GM19438 (cell line): Measurements from ENCODE around the gene MIA.
"Not testable (repeated sequence)": the region's sequence is repeated elsewhere in the genome, so short reads cannot be mapped to it uniquely, and the experiment has no call there.

Source experiments
- ATAC-seq: cut with Tn5 transposase; IDR thresholded peaks from one replicate; pipeline ENCODE4 v1.9.1; 2021; ENCODE audit warnings: low read depth; ENCODE audit not compliant: unreplicated experiment

The MIA gene

DNA sequence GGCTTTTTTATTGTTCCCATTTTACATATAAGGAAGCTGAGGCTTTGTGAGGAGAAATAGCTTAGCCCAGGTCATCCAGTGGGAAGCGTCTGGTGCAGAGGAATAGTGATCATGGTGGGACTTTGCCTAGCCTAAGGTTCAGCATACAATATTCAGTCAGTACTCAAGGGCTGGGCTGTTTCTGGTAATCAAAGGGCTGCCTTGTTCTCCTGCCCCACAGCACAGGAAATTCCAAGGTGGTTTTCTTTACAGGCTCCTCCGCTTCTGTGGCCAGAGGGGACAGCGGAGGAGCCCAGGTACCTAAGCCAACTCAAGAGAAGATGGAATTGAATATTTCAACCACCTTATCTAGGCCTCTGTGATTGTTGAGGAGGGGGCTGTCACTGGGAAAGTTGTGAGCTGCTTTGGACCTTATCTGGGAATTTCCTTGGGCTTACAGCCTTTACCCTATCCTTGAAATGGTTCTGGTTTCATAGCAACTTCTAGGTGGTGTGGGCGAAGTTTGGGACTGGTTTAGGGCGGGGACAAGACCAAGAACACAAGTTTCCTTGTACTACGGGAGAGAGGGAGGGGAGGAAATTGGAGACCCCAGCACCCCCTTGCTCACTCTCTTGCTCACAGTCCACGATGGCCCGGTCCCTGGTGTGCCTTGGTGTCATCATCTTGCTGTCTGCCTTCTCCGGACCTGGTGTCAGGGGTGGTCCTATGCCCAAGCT, at the start of gene MIA:
Gene MIA, plus strand, starts transcription at position 606 of the 716 bp plus-strand sequence. Its CDS starts 22 bp downstream, at position 628.
- no peak for ATAC-seq

DNA sequence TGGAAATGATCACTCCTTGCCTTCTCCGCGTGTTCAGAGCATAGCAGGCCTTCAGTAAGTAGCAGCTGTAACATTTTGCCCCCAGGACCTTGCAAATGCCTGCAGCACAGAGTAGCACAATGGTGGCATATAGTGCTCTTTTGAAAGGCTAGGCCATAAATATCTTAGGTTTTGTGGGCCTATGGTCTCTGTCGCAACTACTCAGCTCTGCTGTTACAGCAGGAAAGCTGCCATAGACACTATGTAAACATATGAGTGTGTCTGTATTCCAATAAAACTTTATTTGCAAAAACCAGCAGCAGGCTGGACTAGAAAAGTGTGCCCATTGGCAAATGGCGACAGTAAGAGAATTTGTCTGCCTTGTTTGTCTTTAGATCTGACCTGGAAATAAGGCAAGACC, 49.0 kb upstream of the MIA start:
- no peak for ATAC-seq

DNA sequence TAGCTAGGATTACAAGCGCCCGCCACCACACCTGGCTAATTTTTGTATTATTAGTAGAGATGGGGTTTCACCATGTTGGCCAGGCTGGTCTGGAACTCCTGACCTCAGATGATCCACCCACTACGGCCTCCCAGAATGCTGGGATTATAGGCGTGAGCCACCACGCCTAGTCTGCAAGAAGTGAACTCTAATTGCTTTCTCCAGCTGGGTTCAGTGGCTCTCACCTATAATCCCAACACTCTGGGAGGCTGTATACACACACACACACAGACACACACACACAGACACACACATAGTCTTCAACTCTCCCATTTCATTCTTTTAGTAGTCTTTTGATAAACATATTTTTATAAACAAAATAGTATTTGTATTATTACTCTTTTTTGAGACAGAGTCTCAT, 45.3 kb upstream of the MIA start:
- not testable (repeated sequence) for ATAC-seq

DNA sequence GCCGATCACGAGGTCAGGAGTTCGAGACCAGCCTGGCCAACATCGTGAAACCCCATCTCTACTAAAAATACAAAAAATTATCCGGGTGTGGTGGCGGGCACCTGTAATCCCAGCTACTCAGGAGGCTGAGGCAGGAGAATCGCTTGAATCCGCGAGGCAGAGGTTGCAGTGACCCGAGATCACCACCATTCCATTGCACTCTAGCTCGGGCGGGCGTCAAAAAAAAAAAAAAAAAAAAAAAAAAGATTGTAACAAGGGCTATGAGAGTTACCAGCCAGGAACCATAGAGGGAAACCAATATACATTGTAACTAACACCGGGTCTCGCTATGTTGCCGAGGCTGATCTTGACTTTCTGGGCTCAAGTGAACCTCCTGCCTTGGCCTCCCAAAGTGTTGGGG, 43.0 kb upstream of the MIA start:
- not testable (repeated sequence) for ATAC-seq

DNA sequence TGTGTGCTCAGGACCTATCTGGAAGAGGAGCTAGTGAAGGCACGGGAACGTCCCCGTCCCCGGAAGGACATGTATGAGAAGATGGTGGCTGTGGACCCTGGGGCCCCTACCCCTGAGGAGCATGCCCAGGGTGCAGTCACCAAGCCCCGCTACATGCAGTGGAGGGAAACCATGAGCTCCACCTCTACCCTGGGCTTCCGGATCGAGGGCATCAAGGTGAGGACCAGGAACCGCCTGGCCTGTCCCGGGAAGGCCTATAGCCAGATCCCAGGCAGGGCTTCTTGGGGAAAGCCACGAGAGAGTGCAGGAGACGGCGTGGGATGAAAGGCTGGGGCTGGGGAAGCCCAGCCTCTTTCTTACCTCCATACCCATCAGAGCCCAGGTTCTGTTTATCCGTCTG, 42.2 kb upstream of the MIA start:
- no peak for ATAC-seq

DNA sequence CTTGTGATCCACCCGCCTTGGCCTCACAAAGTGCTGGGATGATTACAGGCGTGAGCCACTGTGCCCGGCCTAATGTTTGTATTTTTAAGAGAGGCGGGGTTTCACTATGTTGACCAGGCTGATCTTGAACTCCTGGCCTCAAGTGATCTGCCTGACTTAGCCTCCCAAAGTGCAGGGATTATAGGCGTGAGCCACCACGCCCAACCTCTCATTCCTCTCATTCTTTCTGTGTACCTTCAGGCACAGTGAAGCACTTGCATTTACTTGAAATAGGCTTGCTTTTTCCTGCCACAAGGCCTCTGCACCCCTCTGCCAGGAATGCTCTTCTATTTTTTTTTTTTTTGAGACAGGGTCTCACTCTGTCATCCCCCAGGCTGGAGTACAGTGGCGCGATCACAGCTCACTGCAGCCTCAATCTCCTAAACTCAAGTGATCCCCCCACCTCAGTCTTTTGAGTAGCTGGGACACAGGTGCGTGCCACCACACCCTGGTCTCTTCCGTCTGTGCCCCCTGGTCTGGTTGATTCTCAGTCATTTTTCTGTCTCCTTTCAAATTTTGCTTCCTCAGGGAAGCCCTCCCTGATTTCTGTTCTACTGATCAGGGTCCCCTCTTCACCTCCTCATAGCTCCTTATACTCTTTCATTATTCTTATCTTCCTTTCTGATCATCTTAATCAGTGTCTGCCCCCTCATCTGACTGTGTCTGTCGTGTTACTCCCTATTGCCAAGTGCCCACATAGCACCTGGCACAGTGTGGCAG, 40.1 kb upstream of the MIA start:
- no peak for ATAC-seq

DNA sequence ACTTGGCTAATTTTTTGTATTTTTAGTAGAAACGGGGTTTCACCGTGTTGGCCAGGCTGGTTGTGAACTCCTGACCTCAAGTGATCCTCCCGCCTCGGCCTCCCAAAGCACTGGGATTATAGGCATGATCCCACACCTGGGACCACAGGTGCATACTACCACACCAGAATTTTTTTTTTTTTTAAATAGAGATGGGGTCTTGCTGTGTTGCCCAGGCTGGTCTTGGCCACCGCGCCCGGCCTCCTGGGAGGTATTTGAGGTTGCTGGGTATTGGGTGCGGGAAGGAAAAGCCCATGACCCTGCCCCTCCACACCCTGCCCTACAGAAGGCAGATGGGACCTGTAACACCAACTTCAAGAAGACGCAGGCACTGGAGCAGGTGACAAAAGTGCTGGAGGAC, 38.7 kb upstream of the MIA start:
- ATAC-seq = no peak

DNA sequence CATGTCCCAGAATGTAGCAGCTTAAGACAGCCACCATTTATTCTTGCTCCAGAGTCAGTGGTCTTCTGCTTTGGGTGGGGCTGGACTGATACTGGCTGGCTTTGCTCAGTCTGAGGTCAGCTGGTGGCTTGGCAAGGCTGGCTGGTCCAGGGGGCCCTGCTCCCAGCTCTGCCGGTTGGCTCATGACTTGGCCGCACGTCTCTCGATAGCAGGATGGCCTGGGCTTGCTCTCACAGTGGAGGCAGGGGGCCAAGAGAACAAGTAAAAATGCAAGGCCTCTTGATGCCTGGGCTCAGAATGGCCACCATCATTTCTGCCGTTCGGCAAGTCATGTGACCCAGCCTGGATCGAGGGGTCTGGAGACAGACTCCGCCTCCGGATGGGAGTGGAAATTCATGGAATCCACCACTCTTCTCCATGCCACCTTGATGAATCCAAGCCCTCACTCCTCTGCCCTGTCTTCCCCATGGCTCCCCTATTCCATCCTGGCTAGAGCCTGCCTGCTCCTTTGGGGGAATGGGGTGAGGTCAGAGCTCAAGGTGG, 38.1 kb upstream of the MIA start:
- no peak for ATAC-seq

DNA sequence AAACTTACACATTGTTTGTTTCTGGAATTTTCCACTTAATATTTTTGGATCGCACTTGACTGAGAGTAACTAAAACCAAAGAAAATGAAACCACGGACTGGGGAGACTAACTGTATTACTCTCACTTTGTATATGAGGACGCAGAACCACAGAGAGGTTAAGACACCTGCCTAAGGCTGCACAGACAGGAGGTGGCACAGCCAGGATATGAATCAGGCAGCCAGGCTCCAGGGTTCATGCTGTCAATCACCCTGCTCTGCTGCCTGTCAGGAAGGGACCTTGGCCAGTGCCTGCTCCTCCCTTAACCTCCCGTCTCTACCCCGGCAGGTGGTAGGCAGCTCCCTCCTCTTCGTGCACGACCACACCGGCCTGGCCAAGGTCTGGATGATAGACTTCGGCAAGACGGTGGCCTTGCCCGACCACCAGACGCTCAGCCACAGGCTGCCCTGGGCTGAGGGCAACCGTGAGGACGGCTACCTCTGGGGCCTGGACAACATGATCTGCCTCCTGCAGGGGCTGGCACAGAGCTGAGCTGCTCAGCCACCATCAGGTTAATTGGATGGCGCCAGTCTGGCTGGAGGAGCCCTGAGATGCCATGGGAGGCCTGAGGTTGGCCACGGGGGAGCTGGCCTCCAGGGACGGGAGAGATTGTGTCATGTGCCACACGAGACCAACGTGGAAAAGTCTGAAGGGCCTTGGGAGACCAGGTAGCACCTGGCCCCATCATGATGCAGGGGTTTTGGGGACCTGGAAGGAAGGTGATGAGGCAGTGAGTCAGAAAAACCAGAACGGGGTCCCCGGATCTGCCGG, 36.1 kb upstream of the MIA start:
- ATAC-seq = no peak

DNA sequence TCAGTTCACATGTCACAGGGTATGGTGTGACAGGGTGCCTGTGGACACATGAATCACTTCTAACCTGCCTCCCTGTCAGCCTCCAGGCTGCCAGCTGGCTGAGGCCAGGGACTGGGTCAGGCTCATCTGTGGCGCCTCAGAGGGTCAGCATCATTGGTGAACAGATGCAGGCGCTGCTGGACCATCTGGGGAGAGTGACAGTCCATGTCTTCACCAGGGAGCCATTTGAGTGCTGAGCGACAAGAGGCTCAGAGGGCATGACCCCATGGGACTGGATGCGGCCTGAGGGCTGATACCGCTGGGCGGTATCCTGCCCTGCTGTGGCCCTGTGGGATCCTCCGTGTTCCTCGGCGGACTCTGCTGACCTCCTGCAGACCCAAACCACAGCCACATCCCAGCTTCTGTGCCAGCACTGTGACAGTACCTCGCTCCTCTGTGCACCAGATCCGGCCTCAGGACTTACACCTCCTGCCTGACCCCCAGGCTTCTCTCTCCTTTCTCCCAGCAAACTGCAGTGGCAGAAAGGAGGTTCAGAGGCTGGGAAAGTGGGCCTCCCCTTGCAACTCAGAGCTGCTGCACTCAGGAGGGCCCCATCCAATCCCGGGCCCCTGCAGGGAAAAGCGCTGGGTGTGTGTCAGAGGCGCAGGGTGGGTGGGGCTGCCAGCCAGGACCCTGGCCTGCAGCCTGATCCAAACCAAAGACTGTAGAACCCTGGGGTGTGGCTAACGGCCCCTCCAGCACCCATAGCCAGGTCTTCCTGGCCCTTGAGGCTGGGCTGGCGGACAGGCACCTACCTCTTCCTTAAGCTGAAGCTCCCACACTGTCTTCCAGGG, 35.2 kb upstream of the MIA start:
- ATAC-seq = no peak

DNA sequence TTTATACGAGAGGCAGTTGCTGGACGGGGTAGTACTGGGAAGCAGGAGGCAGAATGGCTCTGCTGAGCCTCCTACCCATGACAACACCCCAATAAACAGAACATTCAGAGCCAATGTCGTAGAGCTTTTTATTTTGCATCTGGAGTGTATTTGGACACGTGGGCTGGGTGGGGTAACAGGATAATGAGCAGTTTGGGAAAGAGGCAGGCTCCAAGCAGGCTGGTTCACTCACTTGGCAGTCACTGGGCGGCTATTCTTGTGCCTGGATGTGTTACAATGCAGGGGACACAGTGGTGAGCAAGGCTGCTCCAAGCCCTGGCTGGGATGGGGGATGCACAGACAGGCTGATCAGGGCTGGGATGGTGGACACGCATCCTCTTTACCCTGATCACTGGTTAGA, 34.6 kb upstream of the MIA start:
- no peak for ATAC-seq

DNA sequence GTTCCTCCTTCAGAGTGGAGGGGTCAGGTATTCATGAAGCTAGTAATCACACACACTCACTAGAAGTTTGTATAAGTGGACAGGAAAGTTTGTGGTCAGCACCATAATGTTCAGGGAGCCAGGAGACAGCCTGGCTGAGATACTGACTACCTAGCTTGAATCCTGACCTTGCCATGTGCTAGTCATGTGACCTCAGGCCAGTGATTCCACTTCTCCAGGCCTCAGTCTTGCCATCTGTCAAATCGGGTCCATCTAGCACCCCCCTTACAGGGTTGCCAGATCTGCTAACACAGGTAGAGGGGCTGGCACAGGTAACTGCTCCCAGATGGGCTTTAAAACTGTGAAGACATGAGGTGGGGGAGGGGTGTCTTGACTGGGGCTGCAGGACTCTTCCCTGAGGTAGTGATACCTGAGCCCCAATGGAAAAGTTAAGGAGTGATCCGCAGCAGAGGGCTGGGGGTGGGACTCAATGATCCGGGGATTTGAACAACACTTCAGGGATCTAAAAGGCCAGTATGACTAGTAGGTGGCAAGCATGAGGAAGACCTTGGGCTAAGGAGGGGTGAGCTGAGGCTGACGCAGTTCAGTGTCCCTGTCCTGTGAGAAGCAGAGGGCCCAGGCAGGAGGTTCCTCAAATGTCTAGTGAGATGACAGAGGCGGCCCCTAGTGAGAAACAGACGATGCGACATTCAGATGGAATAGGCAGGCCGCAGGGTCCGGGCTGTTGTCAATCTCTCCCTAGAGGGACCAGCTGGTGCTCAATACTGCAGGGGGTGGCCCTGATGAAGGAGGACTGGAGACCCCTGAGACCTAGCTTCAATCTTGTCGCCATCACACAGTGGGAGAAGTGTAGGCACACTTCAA, 33.6 kb upstream of the MIA start:
- ATAC-seq = no peak

DNA sequence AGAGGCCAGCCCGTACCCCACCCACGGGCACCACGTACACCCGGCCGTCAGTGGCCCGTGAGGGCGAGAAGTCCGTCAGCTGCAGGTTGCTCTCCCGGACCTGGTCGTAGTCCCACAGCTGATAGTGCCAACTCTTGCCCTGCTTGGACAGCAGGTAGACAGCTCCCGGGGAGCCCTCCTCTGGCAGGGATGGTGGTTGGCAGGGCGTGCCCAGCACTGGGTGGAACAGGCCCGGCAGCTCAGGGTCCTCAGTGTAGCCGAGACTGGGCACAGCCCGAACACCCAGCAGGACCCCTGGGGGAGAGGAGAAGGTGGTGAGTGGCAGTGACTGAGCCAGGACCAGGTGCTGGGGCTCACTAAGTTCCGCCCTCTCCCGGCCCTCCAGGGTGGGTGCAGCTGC, 32.8 kb upstream of the MIA start:
- no peak for ATAC-seq

DNA sequence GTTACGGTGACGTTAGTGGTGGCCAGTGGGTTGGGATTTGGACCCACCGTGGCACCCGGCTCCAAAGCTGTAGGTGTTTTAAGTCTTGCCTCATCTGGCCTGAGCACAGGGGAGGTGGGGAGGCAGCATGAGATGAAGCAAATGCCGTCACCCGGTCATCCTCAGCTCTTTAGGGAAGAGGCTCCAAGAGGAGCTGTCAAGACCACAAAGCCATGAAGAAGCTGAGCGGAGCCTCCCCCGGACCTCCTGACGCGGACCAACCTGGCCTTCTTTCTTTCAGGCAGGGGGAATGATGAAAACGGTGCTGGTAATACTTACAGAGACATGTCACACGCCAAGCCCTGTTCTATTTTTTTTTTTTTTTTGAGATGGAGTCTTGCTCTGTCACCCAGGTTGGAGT, 32.4 kb upstream of the MIA start:
- no peak for ATAC-seq

DNA sequence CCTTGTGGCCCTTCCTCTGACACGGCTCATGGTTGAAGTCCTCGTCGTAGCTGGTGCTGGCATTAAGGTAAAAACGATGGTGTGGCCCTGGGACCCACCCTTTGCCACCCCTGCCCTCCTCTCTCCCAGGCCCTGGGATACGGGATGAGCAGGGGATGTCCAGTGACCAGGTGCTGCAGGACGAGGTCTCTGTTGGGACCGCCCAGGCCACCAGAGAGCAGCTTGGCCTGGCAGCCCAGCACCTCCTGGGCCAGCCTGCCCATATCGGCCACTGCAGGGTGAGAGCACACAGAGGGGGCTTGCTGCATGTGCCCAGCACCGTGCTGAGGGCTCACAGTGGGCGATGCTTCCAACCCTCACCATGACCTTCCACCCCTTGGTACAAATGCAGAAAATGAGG, 31.4 kb upstream of the MIA start:
- ATAC-seq = no peak

DNA sequence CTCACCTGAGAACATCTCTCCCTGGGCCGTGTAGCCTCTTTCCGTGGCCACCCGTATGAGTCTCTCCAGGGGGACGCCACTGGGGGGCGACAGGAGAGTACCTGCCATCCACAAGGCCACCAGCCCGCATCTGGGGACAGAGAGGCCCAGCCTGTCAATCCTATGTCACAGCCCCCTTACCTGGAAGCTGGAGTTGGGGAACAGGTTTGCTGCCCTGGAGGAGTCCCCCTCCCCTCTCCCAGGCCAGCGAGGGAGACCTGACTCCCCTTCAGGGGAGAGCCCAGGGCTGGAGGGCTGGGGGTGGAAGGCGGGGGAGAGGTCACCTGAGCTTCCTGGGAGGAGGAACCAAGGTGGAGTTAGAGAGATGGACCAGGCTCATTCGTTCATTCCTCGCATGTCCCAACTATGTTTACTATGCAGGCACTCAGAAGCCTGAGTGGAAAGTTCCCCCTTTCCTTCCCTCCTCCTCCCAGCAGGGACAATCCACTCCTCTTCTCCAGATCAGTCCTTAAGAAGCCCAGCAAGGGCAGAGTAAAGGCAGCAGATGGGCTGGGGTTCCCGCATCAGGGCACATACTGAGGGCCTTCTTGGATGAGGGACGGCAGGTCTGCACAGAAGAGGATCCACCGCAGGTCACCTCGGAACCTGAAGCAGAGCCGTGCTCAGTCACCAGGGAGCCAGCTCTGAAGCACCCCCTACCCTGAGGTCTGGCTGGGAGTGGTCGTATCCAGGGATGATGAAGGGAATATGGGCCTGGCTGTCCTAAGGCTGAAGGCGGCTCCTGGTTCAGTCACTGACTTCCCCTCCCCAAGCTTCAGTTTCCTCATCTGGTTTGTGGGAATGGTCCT, 30.5 kb upstream of the MIA start:
- no peak for ATAC-seq

DNA sequence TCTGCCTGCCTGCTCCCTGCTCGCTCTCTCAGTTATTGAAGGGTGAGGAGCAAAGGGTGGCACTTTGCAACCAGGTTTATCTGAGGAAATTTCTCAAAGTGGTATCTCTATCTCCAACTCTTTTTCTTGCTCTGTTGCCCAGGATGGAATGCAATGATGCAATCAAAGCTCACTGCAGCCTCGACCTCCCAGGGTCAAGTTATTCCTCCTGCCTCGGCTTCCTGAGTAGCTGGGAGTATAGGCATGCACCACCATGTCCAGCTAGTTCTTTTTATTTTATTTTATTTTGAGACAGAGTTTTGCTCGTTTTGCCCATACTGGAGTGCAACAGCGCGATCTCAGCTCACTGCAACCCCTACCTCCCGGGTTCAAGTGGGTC, 29.9 kb upstream of the MIA start:
- ATAC-seq = no peak

DNA sequence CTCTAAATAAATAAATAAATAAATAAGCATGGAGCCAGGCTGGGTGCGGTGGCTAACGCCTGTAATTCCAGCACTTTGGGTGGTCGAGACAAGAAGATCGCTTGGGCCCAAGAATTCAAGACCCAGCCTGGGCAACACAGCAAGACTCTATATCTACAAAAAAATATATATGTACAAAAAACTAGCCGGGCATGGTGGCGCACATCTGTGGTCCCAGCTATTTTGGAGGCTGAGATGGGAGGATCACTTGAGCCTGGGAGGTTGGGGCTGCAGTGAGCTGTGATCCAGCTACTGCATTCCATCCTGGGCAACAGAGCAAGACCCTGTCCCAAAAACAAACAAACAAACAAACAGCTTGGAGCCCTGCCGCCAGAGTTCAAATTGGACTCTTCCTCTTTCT, 27.8 kb upstream of the MIA start:
- ATAC-seq = no peak
